Choroid plexus epithelial cell (primary cell): Measurements from ENCODE around the gene ZNF641.

Experiments used
- DNase-seq: peaks from one replicate; pipeline ENCODE4 v3.0.0-alpha.2; 2010; ENCODE audit warnings: low read depth
- H3K4me3 ChIP-seq: 2 replicates; pipeline ENCODE4 v1.5.1; 2011; ENCODE audit warnings: low read depth, mild to moderate bottlenecking, control low read depth, low read length, moderate library complexity
- TF ChIP-seq, protein P1 (sequence below): conservative IDR thresholded peaks from 2 replicates; pipeline ENCODE4 v1.5.1; 2011; ENCODE audit warnings: low read depth, mild to moderate bottlenecking, control low read depth, inconsistent platforms, low read length, moderate library complexity

Gene ZNF641

DNA sequence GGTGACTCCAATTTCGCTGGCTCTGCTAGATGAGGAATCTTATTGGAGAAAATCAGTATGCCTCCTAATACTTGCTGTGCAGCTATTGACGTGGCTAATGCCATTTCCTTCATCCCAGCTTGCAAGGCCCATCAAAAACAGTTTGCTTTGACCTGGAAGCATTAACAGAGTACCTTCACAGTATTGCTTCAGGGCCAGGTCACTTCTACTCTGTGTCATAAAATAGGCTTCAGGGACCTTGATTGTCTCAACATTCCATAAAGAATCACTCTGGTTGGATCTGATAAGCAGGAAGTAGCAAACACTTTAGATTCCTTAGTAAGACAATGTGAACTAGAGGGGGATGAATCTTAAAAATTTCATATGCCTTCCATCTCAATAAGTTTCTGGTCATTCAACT, 26.9 kb upstream of the ZNF641 start:
- DNase-seq: no peak
- H3K4me3 ChIP-seq: no peak overlapping the region
- TF ChIP-seq, protein P1, sequence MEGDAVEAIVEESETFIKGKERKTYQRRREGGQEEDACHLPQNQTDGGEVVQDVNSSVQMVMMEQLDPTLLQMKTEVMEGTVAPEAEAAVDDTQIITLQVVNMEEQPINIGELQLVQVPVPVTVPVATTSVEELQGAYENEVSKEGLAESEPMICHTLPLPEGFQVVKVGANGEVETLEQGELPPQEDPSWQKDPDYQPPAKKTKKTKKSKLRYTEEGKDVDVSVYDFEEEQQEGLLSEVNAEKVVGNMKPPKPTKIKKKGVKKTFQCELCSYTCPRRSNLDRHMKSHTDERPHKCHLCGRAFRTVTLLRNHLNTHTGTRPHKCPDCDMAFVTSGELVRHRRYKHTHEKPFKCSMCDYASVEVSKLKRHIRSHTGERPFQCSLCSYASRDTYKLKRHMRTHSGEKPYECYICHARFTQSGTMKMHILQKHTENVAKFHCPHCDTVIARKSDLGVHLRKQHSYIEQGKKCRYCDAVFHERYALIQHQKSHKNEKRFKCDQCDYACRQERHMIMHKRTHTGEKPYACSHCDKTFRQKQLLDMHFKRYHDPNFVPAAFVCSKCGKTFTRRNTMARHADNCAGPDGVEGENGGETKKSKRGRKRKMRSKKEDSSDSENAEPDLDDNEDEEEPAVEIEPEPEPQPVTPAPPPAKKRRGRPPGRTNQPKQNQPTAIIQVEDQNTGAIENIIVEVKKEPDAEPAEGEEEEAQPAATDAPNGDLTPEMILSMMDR: no peak

DNA sequence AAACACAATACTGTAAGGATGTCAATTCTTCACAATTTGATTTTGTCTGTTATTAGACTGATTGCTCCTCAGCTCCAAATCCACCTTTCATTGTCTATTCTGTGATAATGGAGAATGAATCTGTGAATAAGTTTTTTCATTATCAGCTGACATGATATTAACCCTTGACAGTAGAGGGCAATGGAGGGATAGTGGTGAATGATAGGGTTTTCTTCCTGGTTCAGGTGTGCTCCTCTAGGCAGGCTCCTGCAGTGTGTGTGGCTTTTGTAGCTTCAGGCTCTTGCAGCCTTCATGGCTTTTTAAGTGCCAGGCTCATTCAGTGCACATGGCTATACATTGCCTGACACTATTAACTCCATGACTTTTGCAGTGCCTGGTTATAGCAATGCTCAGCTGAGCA, 23.4 kb upstream of the ZNF641 start:
- H3K4me3 ChIP-seq: no peak overlapping the region
- DNase-seq: no peak
- TF ChIP-seq, protein P1: no peak

DNA sequence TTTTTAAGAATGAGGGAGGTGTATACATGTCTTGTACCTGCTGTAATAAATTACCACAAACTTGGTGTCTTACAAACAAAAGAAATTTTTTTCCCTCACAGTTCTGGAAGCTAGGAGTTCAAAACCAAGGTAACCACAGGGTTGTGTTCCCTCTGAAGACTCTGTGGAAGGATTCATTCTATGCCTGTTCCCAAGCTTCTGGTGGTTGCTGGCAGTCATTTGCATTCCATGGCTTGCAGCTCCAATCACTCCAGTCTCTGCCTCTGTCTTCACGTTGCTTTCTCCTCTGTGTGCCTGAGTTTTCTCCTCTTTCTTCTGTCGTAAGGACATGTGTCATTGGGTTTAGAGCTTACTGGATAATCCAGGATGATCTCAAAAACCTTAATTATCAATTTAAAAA, 15.4 kb upstream of the ZNF641 start:
- no peak overlapping the region for H3K4me3 ChIP-seq
- peak; percentile 8 for DNase-seq
- TF ChIP-seq, protein P1: no peak

DNA sequence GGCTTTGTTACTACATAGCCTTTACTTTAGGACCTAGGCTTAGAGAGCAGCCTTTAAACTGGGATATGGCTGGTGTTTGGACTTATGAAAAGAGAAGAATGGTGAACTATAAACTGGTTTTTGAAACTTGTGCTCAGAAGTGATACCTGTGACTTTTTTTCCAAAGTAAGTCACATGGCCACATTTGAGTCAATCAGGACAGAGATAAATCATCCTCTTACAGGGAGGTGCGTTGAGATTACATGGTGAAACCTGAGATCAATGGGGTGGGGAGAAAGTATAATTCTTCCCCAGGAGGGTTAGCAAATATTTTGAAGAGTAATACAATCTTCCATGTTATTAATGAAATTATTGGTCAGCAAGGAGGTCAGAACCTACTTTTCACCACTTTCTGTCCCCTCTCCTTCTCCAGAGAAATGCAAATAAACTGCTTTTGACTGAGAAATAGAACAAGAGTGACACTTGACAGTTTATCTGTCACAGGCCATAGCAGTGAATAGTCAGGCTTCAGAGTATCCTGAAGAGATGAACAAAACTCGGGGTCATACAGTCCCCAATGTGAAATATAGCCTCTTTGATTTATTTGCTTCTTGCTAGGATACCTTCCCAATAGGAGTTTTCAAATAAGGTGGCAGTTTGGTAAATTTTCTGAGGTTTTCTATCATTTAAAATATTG, 11.1 kb upstream of the ZNF641 start:
- TF ChIP-seq, protein P1: no peak
- DNase-seq: no peak
- H3K4me3 ChIP-seq: no peak overlapping the region

DNA sequence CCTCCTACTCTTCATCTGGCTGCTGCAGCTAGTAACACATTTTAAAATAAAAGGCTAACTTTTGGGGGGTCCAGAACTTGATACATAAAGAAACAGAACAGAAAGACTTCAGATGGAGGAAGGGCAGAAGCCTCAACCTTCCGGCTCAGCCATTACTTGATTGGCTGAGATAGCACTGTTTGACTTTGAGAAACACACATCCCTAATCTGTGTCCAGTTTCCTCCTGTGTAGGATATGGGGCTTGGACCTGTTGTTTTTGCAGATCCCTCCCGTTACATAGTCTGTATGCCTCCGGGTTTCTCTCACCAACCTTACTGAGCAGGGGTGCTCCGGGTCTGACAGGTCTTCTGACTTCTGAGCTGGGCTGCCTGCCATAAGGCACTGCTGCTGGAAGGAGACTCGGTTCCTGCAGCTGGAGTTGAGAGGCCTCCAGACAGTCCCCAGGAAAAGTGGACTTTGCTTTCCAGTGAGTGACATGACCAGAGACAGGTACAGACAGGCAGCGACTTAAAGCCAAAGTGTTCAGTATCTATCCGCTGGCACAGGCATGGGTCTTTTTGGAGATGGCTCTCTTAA, 8.3 kb upstream of the ZNF641 start:
- TF ChIP-seq, protein P1: no peak
- DNase-seq: no peak
- H3K4me3 ChIP-seq: no peak overlapping the region

DNA sequence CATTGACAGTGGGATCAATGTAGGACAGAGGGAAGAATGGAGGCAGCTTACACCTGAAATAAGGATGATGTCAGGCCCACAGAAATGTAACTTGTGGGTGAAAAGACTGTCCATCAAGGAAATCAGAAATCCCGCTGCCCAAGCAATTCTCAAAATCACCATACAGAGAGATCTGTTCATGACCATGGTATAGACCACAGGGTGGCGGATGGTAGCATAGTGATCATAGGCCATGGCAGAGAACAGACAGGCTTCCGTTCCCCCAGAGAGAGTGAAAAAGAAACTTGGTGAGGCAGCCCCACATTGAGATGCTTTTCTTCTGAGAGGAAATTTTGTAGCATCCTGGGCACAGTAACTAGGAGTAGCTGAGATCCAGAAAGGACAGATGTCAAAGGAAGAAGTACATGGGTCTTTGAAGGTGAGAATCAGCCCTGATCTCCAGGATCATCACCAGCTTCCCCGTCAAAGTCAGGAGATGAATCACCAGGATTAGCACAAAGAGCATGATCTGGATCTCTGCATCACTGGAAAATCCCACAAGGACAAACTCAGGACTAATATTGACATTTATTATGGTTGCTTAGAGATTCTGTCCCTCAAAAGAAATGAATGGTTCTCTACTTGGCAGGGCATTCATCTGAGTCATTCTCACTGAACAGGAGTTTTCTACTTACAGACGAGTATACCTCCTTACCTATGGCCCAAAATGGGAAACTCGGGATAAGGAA, 5.5 kb upstream of the ZNF641 start:
- TF ChIP-seq, protein P1: no peak
- no peak overlapping the region for H3K4me3 ChIP-seq
- DNase-seq: no peak
